Endothelial cell (in vitro differentiated cells): ENCODE measurements around the gene NTSR1. TPM values are rescaled to one million over a fixed set of nuclear protein-coding genes. Genes with fewer than 3 reads are reported as not detected.

Source experiments
- DNase-seq: peaks from one replicate; pipeline ENCODE4 v3.0.0; 2021; ENCODE audit warnings: low spot score
- H3K27ac Mint-ChIP-seq: one replicate; pipeline ENCODE4 v1.8.0; 2021; ENCODE audit warnings: mixed read lengths, inconsistent platforms; ENCODE audit not compliant: unreplicated experiment
- H3K27me3 Mint-ChIP-seq: one replicate; pipeline ENCODE4 v1.8.0; 2021; ENCODE audit warnings: mild to moderate bottlenecking, moderate library complexity, mixed read lengths, inconsistent platforms; ENCODE audit not compliant: unreplicated experiment
- H3K36me3 Mint-ChIP-seq: one replicate; pipeline ENCODE4 v1.8.0; 2021; ENCODE audit warnings: mild to moderate bottlenecking, low read depth, mixed read lengths, inconsistent platforms; ENCODE audit not compliant: unreplicated experiment
- H3K4me1 Mint-ChIP-seq: one replicate; pipeline ENCODE4 v1.8.0; 2021; ENCODE audit warnings: mild to moderate bottlenecking, mixed read lengths, inconsistent platforms; ENCODE audit not compliant: unreplicated experiment
- H3K4me3 Mint-ChIP-seq: one replicate; pipeline ENCODE4 v1.8.0; 2021; ENCODE audit warnings: mild to moderate bottlenecking, mixed read lengths, inconsistent platforms; ENCODE audit not compliant: unreplicated experiment
- H3K9me3 Mint-ChIP-seq: one replicate; pipeline ENCODE4 v1.8.0; 2021; ENCODE audit warnings: mixed read lengths, inconsistent platforms; ENCODE audit not compliant: unreplicated experiment
- CTCF ChIP-seq: fragments of 200-600 bp; sonication (generic); IDR thresholded peaks from one replicate; pipeline ENCODE4 v1.5.0; 2021; ENCODE audit warnings: antibody characterized with exemption; ENCODE audit not compliant: unreplicated experiment
- total RNA-seq: library from RNA; stranded (reverse); fragmentation: NEBNext Ultra II Directional; extraction: Animal tissue kit (Norgen Biotek cat#: 25700); gene quantifications from one replicate; pipeline ENCODE4 v1.2.1, GENCODE V29; 2021; ENCODE audit not compliant: unreplicated experiment

Gene NTSR1
- total RNA-seq, 1 donor from 2014 or later, result not detected

DNA sequence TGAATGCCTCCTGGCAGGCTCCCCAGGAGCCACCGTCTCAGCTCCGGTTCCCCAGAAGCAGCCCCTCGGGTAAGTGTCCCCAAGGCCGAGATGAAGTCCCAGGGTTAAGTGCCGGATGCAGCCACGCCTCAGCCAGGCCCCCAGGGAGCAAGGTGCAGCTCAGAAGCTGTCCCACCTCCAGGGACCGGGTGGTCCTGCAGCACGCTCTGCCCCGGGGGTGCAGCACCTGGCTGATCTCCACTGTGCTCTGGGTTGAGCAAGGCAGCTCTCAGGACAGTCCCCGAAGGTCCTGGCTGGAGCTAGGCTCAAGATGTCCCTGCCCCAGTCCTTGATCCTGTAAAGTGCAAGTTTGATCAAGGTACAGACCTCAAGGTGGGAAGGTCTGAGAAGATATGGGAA, 15.1 kb upstream of the NTSR1 start:
- Mint-ChIP-seq H3K27me3 (peaks cover 8% of the 10 kb centered on the region), H3K36me3 (no peaks in the 10 kb centered on the region), H3K4me1 (peaks cover 6% of the 10 kb centered on the region), H3K9me3 (no peaks in the 10 kb centered on the region), H3K4me3 (no peak overlapping the region), H3K27ac (no peak overlapping the region)
- DNase-seq, result no peak
- TF ChIP-seq CTCF, result no peak

GRCh38 chr20:62694106-62694505, 14.5 kb upstream of the NTSR1 start:
- no peaks in the 10 kb centered on the region for H3K36me3 Mint-ChIP-seq
- H3K27ac Mint-ChIP-seq, result no peak overlapping the region
- peaks cover 5% of the 10 kb centered on the region for H3K4me1 Mint-ChIP-seq
- no peak overlapping the region for H3K4me3 Mint-ChIP-seq
- no peak for DNase-seq
- H3K27me3 Mint-ChIP-seq, result peaks cover 7% of the 10 kb centered on the region
- no peaks in the 10 kb centered on the region for H3K9me3 Mint-ChIP-seq
- no peak for TF ChIP-seq CTCF

- H3K27ac Mint-ChIP-seq, result no peak overlapping the region
- H3K9me3 Mint-ChIP-seq, result no peaks in the 10 kb centered on the region
- H3K27me3 Mint-ChIP-seq, result peaks cover 5% of the 10 kb centered on the region
- no peak overlapping the region for H3K4me3 Mint-ChIP-seq
- no peak for TF ChIP-seq CTCF
- no peaks in the 10 kb centered on the region for H3K36me3 Mint-ChIP-seq
- no peak for DNase-seq
- H3K4me1 Mint-ChIP-seq, result peaks cover 5% of the 10 kb centered on the region
Measured at GRCh38 chr20:62694868-62695267, 13.8 kb upstream of the NTSR1 start.

GRCh38 chr20:62695448-62696414, 12.9 kb upstream of the NTSR1 start:
- Mint-ChIP-seq H3K9me3 (no peaks in the 10 kb centered on the region), H3K27me3 (peaks cover 4% of the 10 kb centered on the region), H3K4me1 (peaks cover 5% of the 10 kb centered on the region), H3K4me3 (peak overlapping the region; percentile 40), H3K36me3 (no peaks in the 10 kb centered on the region), H3K27ac (no peak overlapping the region)
- TF ChIP-seq CTCF, result no peak
- no peak for DNase-seq

GRCh38 chr20:62696434-62696957, 12.1 kb upstream of the NTSR1 start:
- Mint-ChIP-seq H3K4me1 (peaks cover 5% of the 10 kb centered on the region), H3K27ac (no peak overlapping the region), H3K27me3 (peaks cover 5% of the 10 kb centered on the region), H3K9me3 (no peaks in the 10 kb centered on the region), H3K4me3 (no peak overlapping the region), H3K36me3 (no peaks in the 10 kb centered on the region)
- no peak for DNase-seq
- no peak for TF ChIP-seq CTCF
